ENCODE measurements around the gene CHD9.

CHD9 gene

DNA sequence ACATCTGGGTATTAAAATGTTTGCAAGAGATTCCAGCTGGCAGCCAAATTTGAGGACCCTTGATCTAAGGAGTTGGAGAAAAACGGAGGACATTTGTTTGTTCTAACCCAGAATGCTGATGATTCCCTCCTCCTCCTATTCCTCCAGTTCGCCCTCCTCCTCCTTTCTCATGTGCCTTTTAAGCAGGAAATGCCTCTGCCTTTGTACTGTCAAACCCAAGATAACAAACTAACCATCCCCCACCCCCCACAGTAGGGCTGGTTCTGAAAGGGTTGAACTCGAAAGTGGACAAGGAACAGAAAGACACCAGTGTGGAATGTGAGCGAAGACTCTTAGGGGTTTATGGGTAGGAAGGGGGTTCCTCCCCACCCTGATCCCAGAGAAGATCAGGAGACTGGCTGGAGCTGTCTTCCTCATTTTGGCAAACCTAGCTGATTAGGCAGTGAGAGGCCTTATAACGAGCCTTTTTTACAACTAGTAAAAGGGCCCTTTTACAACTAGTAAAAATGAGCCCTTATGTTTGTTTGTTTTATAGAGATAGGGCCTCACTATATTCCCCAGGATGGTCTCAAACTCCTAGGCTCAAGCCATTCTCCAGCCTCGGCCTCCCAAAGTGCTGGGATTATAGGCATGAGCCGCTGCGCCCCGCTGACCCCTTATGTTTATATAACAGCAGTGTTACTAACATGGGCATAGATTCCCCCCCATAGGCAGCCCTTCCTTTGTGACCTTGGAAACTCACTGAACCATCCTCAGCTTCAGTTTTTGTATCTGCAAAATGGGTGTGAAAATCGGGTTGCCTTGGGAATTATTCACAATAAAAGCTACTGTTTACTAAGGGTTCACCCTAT lies 975 bp downstream of the CHD9 start:
- H3K4me1 ChIP-seq = peaks cover 13% of the 10 kb centered on the region
- peak; percentile 67 to 73 for DNase-seq (ENCODE audit: low spot score in 2 of 2)
- H3K9me3 ChIP-seq = no peaks in the 10 kb centered on the region
- peak overlapping the region; percentile 75 for H3K4me3 ChIP-seq
- H3K36me3 ChIP-seq (replicated peaks) = no peaks in the 10 kb centered on the region
- in situ Hi-C loops (cut with MboI; ENCODE audit: low sequenced_read_pairs) = loop anchor here (25.0 kb wide), 1 partner anchor 157 kb away; no protein-coding TSS in a partner anchor
- no peaks in the 10 kb centered on the region for H3K27me3 ChIP-seq (ENCODE audit: low read depth)

DNA sequence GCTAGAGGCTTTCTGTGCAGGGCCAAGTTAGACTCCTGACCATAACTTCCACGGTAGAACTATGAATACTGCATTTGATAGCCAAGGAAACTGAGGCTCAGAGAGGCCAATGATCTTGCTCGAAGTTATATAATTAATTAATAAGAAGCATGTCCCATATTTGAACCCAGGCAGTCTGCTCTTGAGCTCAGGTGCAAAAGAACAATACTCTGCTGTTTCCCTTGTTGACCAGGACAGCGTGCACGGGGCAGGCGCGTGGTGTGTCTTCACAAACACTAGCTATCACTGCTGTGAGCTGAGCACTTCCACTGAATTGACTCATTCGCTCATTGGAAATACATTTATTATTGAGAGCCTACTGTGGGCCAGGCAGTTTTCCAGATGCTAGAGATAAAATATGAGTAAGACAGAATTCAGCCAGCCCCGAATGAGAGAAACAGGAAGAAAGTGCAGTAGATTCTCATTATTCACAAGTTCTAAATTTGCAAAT lies 1.6 kb downstream of the CHD9 start:
- DNase-seq (ENCODE audit: low spot score in 2 of 2) = no peak
- in situ Hi-C loops (cut with MboI; ENCODE audit: low sequenced_read_pairs) = loop anchor here (25.0 kb wide), 1 partner anchor 156 kb away; no protein-coding TSS in a partner anchor
- H3K27me3 ChIP-seq (ENCODE audit: low read depth) = no peaks in the 10 kb centered on the region
- H3K36me3 ChIP-seq (replicated peaks) = no peaks in the 10 kb centered on the region
- H3K4me3 ChIP-seq = peak overlapping the region; percentile 75; the same call in 1 of the 2 replicates
- peaks cover 13% of the 10 kb centered on the region for H3K4me1 ChIP-seq
- H3K9me3 ChIP-seq = no peaks in the 10 kb centered on the region

GRCh38 chr16:53057658-53058057 lies 2.9 kb downstream of the CHD9 start:
- peaks cover 13% of the 10 kb centered on the region for H3K4me1 ChIP-seq

GRCh38 chr16:53058441-53058840 lies 3.6 kb downstream of the CHD9 start:
- Histone ChIP-seq H3K4me1 (peaks cover 13% of the 10 kb centered on the region), H3K9me3 (no peaks in the 10 kb centered on the region), H3K36me3 (replicated peaks) (no peaks in the 10 kb centered on the region), H3K4me3 (no peak overlapping the region), H3K27me3 (ENCODE audit: low read depth) (no peaks in the 10 kb centered on the region)
- no peak for DNase-seq (ENCODE audit: low spot score in 2 of 2)
- in situ Hi-C loops (cut with MboI; ENCODE audit: low sequenced_read_pairs) = loop anchor here (25.0 kb wide), 1 partner anchor 154 kb away; no protein-coding TSS in a partner anchor

More at GRCh38 chr16:53057658-53058057, 2.9 kb downstream of the CHD9 start:
- DNase-seq (ENCODE audit: low spot score in 2 of 2) = no peak
- no peaks in the 10 kb centered on the region for H3K9me3 ChIP-seq
- no peaks in the 10 kb centered on the region for H3K36me3 ChIP-seq (replicated peaks)
- H3K27me3 ChIP-seq (ENCODE audit: low read depth) = no peaks in the 10 kb centered on the region
- in situ Hi-C loops (cut with MboI; ENCODE audit: low sequenced_read_pairs) = loop anchor here (25.0 kb wide), 1 partner anchor 155 kb away; no protein-coding TSS in a partner anchor
- no peak overlapping the region for H3K4me3 ChIP-seq

GRCh38 chr16:53058882-53059281 lies 4.1 kb downstream of the CHD9 start:
- no peak for DNase-seq (ENCODE audit: low spot score in 2 of 2)
- H3K36me3 ChIP-seq (replicated peaks) = no peaks in the 10 kb centered on the region
- H3K4me3 ChIP-seq = no peak overlapping the region
- H3K9me3 ChIP-seq = no peaks in the 10 kb centered on the region
- in situ Hi-C loops (cut with MboI; ENCODE audit: low sequenced_read_pairs) = loop anchor here (25.0 kb wide), 1 partner anchor 153 kb away; no protein-coding TSS in a partner anchor
- no peaks in the 10 kb centered on the region for H3K27me3 ChIP-seq (ENCODE audit: low read depth)
- peaks cover 13% of the 10 kb centered on the region for H3K4me1 ChIP-seq

- no peak for DNase-seq (ENCODE audit: low spot score in 2 of 2)
- no peaks in the 10 kb centered on the region for H3K36me3 ChIP-seq (replicated peaks)
- H3K9me3 ChIP-seq = no peaks in the 10 kb centered on the region
- H3K4me1 ChIP-seq = peaks cover 9% of the 10 kb centered on the region
- H3K27me3 ChIP-seq (ENCODE audit: low read depth) = no peaks in the 10 kb centered on the region
- H3K4me3 ChIP-seq = no peak overlapping the region
- in situ Hi-C loops (cut with MboI; ENCODE audit: low sequenced_read_pairs) = loop anchor here (25.0 kb wide), 1 partner anchor 153 kb away; no protein-coding TSS in a partner anchor
These were observed 4.9 kb downstream of the CHD9 start for GRCh38 chr16:53059672-53060071.

- no peak for DNase-seq (ENCODE audit: low spot score in 2 of 2)
- no peaks in the 10 kb centered on the region for H3K36me3 ChIP-seq (replicated peaks)
- no peaks in the 10 kb centered on the region for H3K27me3 ChIP-seq (ENCODE audit: low read depth)
- peaks cover 1% of the 10 kb centered on the region for H3K4me1 ChIP-seq
- H3K9me3 ChIP-seq = no peaks in the 10 kb centered on the region
- in situ Hi-C loops (cut with MboI; ENCODE audit: low sequenced_read_pairs) = loop anchor here (25.0 kb wide), 1 partner anchor 151 kb away; no protein-coding TSS in a partner anchor
- H3K4me3 ChIP-seq = no peak overlapping the region
These were observed 6.5 kb downstream of the CHD9 start for GRCh38 chr16:53061256-53061655.

GRCh38 chr16:53061701-53062159 lies 6.9 kb downstream of the CHD9 start:
- Histone ChIP-seq H3K4me1 (no peaks in the 10 kb centered on the region), H3K27me3 (ENCODE audit: low read depth) (no peaks in the 10 kb centered on the region), H3K9me3 (no peaks in the 10 kb centered on the region), H3K36me3 (replicated peaks) (no peaks in the 10 kb centered on the region), H3K4me3 (no peak overlapping the region)
- no peak for DNase-seq (ENCODE audit: low spot score in 2 of 2)
- in situ Hi-C loops (cut with MboI; ENCODE audit: low sequenced_read_pairs) = loop anchor here (25.0 kb wide), 1 partner anchor 151 kb away; no protein-coding TSS in a partner anchor

GRCh38 chr16:53064081-53064578 lies 9.3 kb downstream of the CHD9 start:
- Histone ChIP-seq H3K36me3 (replicated peaks) (peaks cover 6% of the 10 kb centered on the region), H3K4me1 (no peaks in the 10 kb centered on the region), H3K4me3 (no peak overlapping the region), H3K9me3 (no peaks in the 10 kb centered on the region), H3K27me3 (ENCODE audit: low read depth) (no peaks in the 10 kb centered on the region)
- in situ Hi-C loops (cut with MboI; ENCODE audit: low sequenced_read_pairs) = loop anchor here (25.0 kb wide), 1 partner anchor 148 kb away; no protein-coding TSS in a partner anchor
- DNase-seq (ENCODE audit: low spot score in 2 of 2) = no peak

GRCh38 chr16:53065461-53066061 lies 10.8 kb downstream of the CHD9 start:
- in situ Hi-C loops (cut with MboI; ENCODE audit: low sequenced_read_pairs) = loop anchor here (25.0 kb wide), 1 partner anchor 147 kb away; no protein-coding TSS in a partner anchor
- Histone ChIP-seq H3K9me3 (no peaks in the 10 kb centered on the region), H3K36me3 (replicated peaks) (peaks cover 8% of the 10 kb centered on the region), H3K4me3 (no peak overlapping the region), H3K4me1 (no peaks in the 10 kb centered on the region), H3K27me3 (ENCODE audit: low read depth) (no peaks in the 10 kb centered on the region)
- DNase-seq (ENCODE audit: low spot score in 2 of 2) = no peak

GRCh38 chr16:53067675-53068074 lies 12.9 kb downstream of the CHD9 start:
- no peak for DNase-seq (ENCODE audit: low spot score in 2 of 2)
- H3K27me3 ChIP-seq (ENCODE audit: low read depth) = no peaks in the 10 kb centered on the region
- H3K36me3 ChIP-seq (replicated peaks) = peaks cover 8% of the 10 kb centered on the region
- H3K4me1 ChIP-seq = no peaks in the 10 kb centered on the region
- in situ Hi-C loops (cut with MboI; ENCODE audit: low sequenced_read_pairs) = loop anchor here (25.0 kb wide), 1 partner anchor 145 kb away; no protein-coding TSS in a partner anchor
- no peak overlapping the region for H3K4me3 ChIP-seq
- H3K9me3 ChIP-seq = no peaks in the 10 kb centered on the region

- no peaks in the 10 kb centered on the region for H3K27me3 ChIP-seq (ENCODE audit: low read depth)
- H3K4me3 ChIP-seq = no peak overlapping the region
- H3K36me3 ChIP-seq (replicated peaks) = peaks cover 8% of the 10 kb centered on the region
- DNase-seq (ENCODE audit: low spot score in 2 of 2) = no peak
- H3K4me1 ChIP-seq = no peaks in the 10 kb centered on the region
- in situ Hi-C loops (cut with MboI; ENCODE audit: low sequenced_read_pairs) = loop anchor here (25.0 kb wide), 1 partner anchor 144 kb away; no protein-coding TSS in a partner anchor
- no peaks in the 10 kb centered on the region for H3K9me3 ChIP-seq
These were observed 13.6 kb downstream of the CHD9 start for GRCh38 chr16:53068423-53068833.

DNA sequence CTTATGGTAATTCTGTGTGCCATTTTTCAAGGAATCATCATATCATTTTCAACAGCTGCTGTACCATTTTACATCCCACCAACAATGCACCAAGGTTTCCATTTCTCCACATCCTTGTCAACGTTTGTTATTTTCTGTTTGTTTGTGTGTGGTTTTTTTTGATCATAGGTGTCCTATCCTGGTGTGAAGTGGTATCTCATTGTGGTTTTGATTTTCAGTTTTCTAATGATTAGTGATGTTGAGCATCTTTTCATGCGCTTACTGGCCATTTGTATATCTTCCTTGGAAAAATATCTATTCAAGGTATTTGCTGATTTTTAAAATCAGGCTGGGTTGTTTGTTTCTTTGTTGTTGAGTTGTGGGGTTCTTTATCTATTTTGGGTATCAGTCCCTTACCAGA lies 15.0 kb downstream of the CHD9 start:
- in situ Hi-C loops (cut with MboI; ENCODE audit: low sequenced_read_pairs) = loop anchor here (25.0 kb wide), 1 partner anchor 143 kb away; no protein-coding TSS in a partner anchor
- Histone ChIP-seq H3K36me3 (replicated peaks) (peaks cover 8% of the 10 kb centered on the region), H3K4me3 (no peak overlapping the region), H3K9me3 (peaks cover 6% of the 10 kb centered on the region; the same call in 1 of the 2 replicates), H3K4me1 (no peaks in the 10 kb centered on the region), H3K27me3 (ENCODE audit: low read depth) (no peaks in the 10 kb centered on the region)
- DNase-seq (ENCODE audit: low spot score in 2 of 2) = no peak

Data from HAP-1 (cell line).